SK-N-SH (cell line): ENCODE results near the gene SIRPB1. TPM values are rescaled to one million over a fixed set of nuclear protein-coding genes. Genes with fewer than 3 reads are reported as not detected.

Source experiments
- CTCF ChIA-PET: fragments of 300-600, 350-600 bp; formaldehyde crosslinking; extraction: SDS; loops from one replicate; lab custom pipeline; 2021; lab: Yijun Ruan, JAX
- POLR2A ChIA-PET: fragments of 350-600 bp; sonication (Branson Sonifier 250); formaldehyde crosslinking; extraction: SDS; loops from one replicate; lab custom pipeline; 2020; ENCODE audit warnings: antibody characterized with exemption, inconsistent platforms; lab: Yijun Ruan, JAX
- DNase-seq: peaks from one replicate; pipeline ENCODE4 v3.0.0; 2012
- H2AFZ ChIP-seq: fragments of 200-600 bp; sonication (generic); 2 replicates; pipeline ENCODE4 v1.8.1; 2016; ENCODE audit warnings: antibody characterized with exemption, mild to moderate bottlenecking, low read depth
- H3F3A ChIP-seq: fragments of 200-600 bp; sonication (generic); replicated peaks from 2 replicates; pipeline ENCODE3; 2016; ENCODE audit warnings: antibody characterized with exemption, mild to moderate bottlenecking; ENCODE audit not compliant: insufficient read depth
- H3K27ac ChIP-seq, 2 experiments: fragments of 200-500 bp in 1 of 2; fragments of 200-600 bp in 1 of 2; sonication (Bioruptor generic) in 1 of 2; sonication (generic), shearing (Covaris generic) in 1 of 2; 2 replicates each; pipeline versions ENCODE4 v1.5.1 to v1.6.1; 2014 to 2016; ENCODE audit warnings: low read depth in 2 of 2, inconsistent platforms in 1 of 2, low read length in 1 of 2, mild to moderate bottlenecking in 1 of 2, mixed read lengths in 1 of 2
- H3K27me3 ChIP-seq: fragments of 200-600 bp; sonication (generic), shearing (Covaris generic); 2 replicates; pipeline ENCODE4 v1.6.1; 2016; ENCODE audit warnings: mixed run types; ENCODE audit not compliant: insufficient read depth
- H3K36me3 ChIP-seq, 2 experiments: fragments of 200-500 bp in 1 of 2; fragments of 200-600 bp in 1 of 2; sonication (Bioruptor generic) in 1 of 2; sonication (generic) in 1 of 2; replicated peaks in 1 of 2; 2 replicates each; pipeline versions ENCODE3 to v1.5.1; 2014 to 2016; ENCODE audit warnings: low read length in 1 of 2, mild to moderate bottlenecking in 1 of 2; ENCODE audit not compliant: insufficient read depth in 2 of 2, control insufficient read depth in 1 of 2
- H3K4me1 ChIP-seq, 2 experiments: fragments of 200-500 bp in 1 of 2; fragments of 200-600 bp in 1 of 2; sonication (Bioruptor generic) in 1 of 2; sonication (generic), shearing (Covaris generic) in 1 of 2; 2 replicates each; pipeline versions ENCODE4 v1.5.1 to v1.6.1; 2014 to 2016; ENCODE audit warnings: low read depth in 1 of 2, low read length in 1 of 2, mixed run types in 1 of 2; ENCODE audit not compliant: insufficient read depth in 2 of 2, control insufficient read depth in 1 of 2
- H3K4me2 ChIP-seq: fragments of 200-600 bp; sonication (generic), shearing (Covaris generic); 2 replicates; pipeline ENCODE4 v1.6.1; 2017; ENCODE audit warnings: mixed run types
- H3K4me3 ChIP-seq, 2 experiments: fragments of 200-500 bp in 1 of 2; fragments of 200-600 bp in 1 of 2; sonication (Bioruptor generic) in 1 of 2; sonication (generic), shearing (Covaris generic) in 1 of 2; 2 replicates each; pipeline versions ENCODE4 v1.5.1 to v1.8.1; 2014 to 2016; ENCODE audit warnings: low read depth in 2 of 2, inconsistent platforms in 1 of 2, low read length in 1 of 2, mild to moderate bottlenecking in 1 of 2, mixed read lengths in 1 of 2, moderate library complexity in 1 of 2
- H3K79me2 ChIP-seq: fragments of 200-600 bp; sonication (generic); 2 replicates; pipeline ENCODE4 v1.8.1; 2017; ENCODE audit warnings: mild to moderate bottlenecking; ENCODE audit not compliant: insufficient read depth
- H3K9ac ChIP-seq: fragments of 200-600 bp; sonication (generic); 2 replicates; pipeline ENCODE4 v1.6.1; 2017; ENCODE audit warnings: mixed run types
- H3K9me2 ChIP-seq: fragments of 200-600 bp; sonication (generic); 2 replicates; pipeline ENCODE4 v1.6.1; 2017; ENCODE audit warnings: mixed run types
- H3K9me3 ChIP-seq: fragments of 200-600 bp; sonication (generic); 2 replicates; pipeline ENCODE4 v1.6.1; 2017; ENCODE audit warnings: mixed run types, mild to moderate bottlenecking, moderate library complexity
- H4K20me1 ChIP-seq: fragments of 200-600 bp; sonication (generic); 2 replicates; pipeline ENCODE4 v1.6.1; 2017; ENCODE audit warnings: mild to moderate bottlenecking, mixed run types; ENCODE audit not compliant: insufficient read depth
- EZH2phosphoT487 ChIP-seq: fragments of 200-600 bp; sonication (generic); IDR thresholded peaks from 2 replicates; pipeline ENCODE4 v1.6.1; 2017; ENCODE audit warnings: low read depth, mixed run types, mild to moderate bottlenecking, antibody characterized with exemption, moderate library complexity, borderline replicate concordance
- FOXJ3 ChIP-seq: sonication (generic); formaldehyde crosslinking; IDR thresholded peaks from 2 replicates; pipeline ENCODE4 v1.5.1; 2020; ENCODE audit warnings: mild to moderate bottlenecking, missing genetic modification reagents
- FOXM1 ChIP-seq: IDR thresholded peaks from 2 replicates; pipeline ENCODE4 v1.4.0; 2012; ENCODE audit warnings: low read depth, mild to moderate bottlenecking
- NRF1 ChIP-seq: IDR thresholded peaks from 2 replicates; pipeline ENCODE4 v1.6.1; 2012; ENCODE audit warnings: low read depth, mild to moderate bottlenecking, low read length
- POLR2AphosphoS5 ChIP-seq: IDR thresholded peaks from 2 replicates; pipeline ENCODE4 v1.6.1; 2012; ENCODE audit warnings: low read depth, low read length
- RAD21 ChIP-seq: IDR thresholded peaks from 2 replicates; pipeline ENCODE4 v1.6.1; 2012; ENCODE audit warnings: mild to moderate bottlenecking, low read length
- RCOR1 ChIP-seq: fragments of 150-350 bp; IDR thresholded peaks from 2 replicates; pipeline ENCODE4 v1.6.1; 2017; ENCODE audit warnings: antibody characterized with exemption, low read length
- RFX5 ChIP-seq: IDR thresholded peaks from 2 replicates; pipeline ENCODE4 v1.6.1; 2012; ENCODE audit warnings: mild to moderate bottlenecking, improper control_type of control experiment, low read length
- WGBS: methylation state at CpG from one replicate; pipeline ENCODE4 v1.1.6; 2017; ENCODE audit warnings: low lambda C conversion rate; 5-methylcytosine and 5-hydroxymethylcytosine counted together
- polyA plus RNA-seq, 3 experiments: library from polyadenylated mRNA; depleted of rRNA; stranded (reverse); fragments of >200 nt; gene quantifications; 2 replicates each; pipeline ENCODE4 v1.2.3, GENCODE V29; 2012
- TF ChIP-seq, protein P1 (sequence below): IDR thresholded peaks from 2 replicates; pipeline ENCODE4 v1.6.1; 2012; ENCODE audit warnings: mild to moderate bottlenecking, low read depth, low read length, moderate library complexity

The SIRPB1 gene
- polyA plus RNA-seq, 1 of the 3 experiments (the other 2 are of a cell fraction), result 0.53 TPM

GRCh38 chr20:1652104-1652503, 32.3 kb upstream of the SIRPB1 start:
- Histone ChIP-seq H3K4me2 (no peak overlapping the region), H2AFZ (no peak overlapping the region), H4K20me1 (0 out of 2 replicates have a peak, but pooled peaks cover 5% of the 10 kb centered on the region), H3K27ac (no peak overlapping the region), H3K9me3 (no peaks in the 10 kb centered on the region), H3K9ac (no peak overlapping the region), H3K9me2 (no peaks in the 10 kb centered on the region), H3K4me3 (no peak overlapping the region), H3K27me3 (no peaks in the 10 kb centered on the region), H3K4me1 (no peaks in the 10 kb centered on the region), H3K79me2 (no peaks in the 10 kb centered on the region), H3K36me3 (no peaks in the 10 kb centered on the region), H3F3A (no peaks in the 10 kb centered on the region)
- no peak for DNase-seq
- TF ChIP-seq, protein P1, sequence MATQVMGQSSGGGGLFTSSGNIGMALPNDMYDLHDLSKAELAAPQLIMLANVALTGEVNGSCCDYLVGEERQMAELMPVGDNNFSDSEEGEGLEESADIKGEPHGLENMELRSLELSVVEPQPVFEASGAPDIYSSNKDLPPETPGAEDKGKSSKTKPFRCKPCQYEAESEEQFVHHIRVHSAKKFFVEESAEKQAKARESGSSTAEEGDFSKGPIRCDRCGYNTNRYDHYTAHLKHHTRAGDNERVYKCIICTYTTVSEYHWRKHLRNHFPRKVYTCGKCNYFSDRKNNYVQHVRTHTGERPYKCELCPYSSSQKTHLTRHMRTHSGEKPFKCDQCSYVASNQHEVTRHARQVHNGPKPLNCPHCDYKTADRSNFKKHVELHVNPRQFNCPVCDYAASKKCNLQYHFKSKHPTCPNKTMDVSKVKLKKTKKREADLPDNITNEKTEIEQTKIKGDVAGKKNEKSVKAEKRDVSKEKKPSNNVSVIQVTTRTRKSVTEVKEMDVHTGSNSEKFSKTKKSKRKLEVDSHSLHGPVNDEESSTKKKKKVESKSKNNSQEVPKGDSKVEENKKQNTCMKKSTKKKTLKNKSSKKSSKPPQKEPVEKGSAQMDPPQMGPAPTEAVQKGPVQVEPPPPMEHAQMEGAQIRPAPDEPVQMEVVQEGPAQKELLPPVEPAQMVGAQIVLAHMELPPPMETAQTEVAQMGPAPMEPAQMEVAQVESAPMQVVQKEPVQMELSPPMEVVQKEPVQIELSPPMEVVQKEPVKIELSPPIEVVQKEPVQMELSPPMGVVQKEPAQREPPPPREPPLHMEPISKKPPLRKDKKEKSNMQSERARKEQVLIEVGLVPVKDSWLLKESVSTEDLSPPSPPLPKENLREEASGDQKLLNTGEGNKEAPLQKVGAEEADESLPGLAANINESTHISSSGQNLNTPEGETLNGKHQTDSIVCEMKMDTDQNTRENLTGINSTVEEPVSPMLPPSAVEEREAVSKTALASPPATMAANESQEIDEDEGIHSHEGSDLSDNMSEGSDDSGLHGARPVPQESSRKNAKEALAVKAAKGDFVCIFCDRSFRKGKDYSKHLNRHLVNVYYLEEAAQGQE, result no peak
- TF ChIP-seq RCOR1 (no peak), FOXJ3 (CRISPR knock-in tag) (no peak), POLR2AphosphoS5 (no peak)
- POLR2A ChIA-PET, result no interaction called here
- 27% methylated on average over 1 of the region's 1 CpG for WGBS
- CTCF ChIA-PET, result no interaction called here

GRCh38 chr20:1651268-1652058, 31.7 kb upstream of the SIRPB1 start:
- POLR2A ChIA-PET, result no interaction called here
- Histone ChIP-seq H3K36me3 (no peaks in the 10 kb centered on the region), H2AFZ (no peak overlapping the region), H3K9ac (no peak overlapping the region), H3K79me2 (no peaks in the 10 kb centered on the region), H3K4me2 (no peak overlapping the region), H3K9me2 (no peaks in the 10 kb centered on the region), H3K4me1 (no peaks in the 10 kb centered on the region), H3F3A (no peaks in the 10 kb centered on the region), H3K4me3 (no peak overlapping the region), H4K20me1 (0 out of 2 replicates have a peak, but pooled peaks cover 5% of the 10 kb centered on the region), H3K27me3 (no peaks in the 10 kb centered on the region), H3K9me3 (no peaks in the 10 kb centered on the region), H3K27ac (no peak overlapping the region)
- TF ChIP-seq FOXJ3 (CRISPR knock-in tag) (no peak), RAD21 (no peak), NRF1 (no peak), RFX5 (no peak), RCOR1 (no peak), FOXM1 (no peak), EZH2phosphoT487 (no peak)
- WGBS, result 13% methylated on average over 3 of the region's 3 CpGs
- DNase-seq, result no peak
- CTCF ChIA-PET, result interaction anchor here (1.0 kb wide), 1 partner anchor 185 kb away, joined by 3 read pairs; the partner anchor contains the start of gene NSFL1C
